Activated CD4-positive, alpha-beta T cell treated with anti-CD3 and anti-CD28 coated beads for 4 hours (primary cell): ENCODE measurements around the gene RNPEP.
"Not testable (repeated sequence)": the region's sequence is repeated elsewhere in the genome, so short reads cannot be mapped to it uniquely, and the experiment has no call there.

Source experiments
- DNase-seq, 2 donors: peaks; one replicate each; pipeline ENCODE4 v3.0.0-alpha.2; 2020

Gene RNPEP, protein sequence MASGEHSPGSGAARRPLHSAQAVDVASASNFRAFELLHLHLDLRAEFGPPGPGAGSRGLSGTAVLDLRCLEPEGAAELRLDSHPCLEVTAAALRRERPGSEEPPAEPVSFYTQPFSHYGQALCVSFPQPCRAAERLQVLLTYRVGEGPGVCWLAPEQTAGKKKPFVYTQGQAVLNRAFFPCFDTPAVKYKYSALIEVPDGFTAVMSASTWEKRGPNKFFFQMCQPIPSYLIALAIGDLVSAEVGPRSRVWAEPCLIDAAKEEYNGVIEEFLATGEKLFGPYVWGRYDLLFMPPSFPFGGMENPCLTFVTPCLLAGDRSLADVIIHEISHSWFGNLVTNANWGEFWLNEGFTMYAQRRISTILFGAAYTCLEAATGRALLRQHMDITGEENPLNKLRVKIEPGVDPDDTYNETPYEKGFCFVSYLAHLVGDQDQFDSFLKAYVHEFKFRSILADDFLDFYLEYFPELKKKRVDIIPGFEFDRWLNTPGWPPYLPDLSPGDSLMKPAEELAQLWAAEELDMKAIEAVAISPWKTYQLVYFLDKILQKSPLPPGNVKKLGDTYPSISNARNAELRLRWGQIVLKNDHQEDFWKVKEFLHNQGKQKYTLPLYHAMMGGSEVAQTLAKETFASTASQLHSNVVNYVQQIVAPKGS

DNA sequence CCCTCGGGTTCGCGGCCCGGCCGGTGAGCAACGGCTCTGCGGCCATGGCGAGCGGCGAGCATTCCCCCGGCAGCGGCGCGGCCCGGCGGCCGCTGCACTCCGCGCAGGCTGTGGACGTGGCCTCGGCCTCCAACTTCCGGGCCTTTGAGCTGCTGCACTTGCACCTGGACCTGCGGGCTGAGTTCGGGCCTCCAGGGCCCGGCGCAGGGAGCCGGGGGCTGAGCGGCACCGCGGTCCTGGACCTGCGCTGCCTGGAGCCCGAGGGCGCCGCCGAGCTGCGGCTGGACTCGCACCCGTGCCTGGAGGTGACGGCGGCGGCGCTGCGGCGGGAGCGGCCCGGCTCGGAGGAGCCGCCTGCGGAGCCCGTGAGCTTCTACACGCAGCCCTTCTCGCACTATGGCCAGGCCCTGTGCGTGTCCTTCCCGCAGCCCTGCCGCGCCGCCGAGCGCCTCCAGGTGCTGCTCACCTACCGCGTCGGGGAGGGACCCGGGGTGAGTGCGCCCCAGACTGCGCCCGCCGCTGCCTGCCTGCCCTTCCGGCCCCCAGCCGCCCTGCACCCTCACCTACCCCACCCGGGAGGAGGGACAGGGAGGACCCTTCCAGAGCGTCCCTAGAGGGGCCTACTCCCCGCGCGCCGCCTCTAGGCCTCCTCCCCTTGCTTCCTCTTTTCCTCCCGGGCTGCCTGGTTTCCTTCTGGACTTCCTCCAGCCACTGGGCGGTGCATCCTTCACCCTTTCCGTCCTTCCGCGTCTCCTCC, at the start of gene RNPEP:
RNPEP (plus strand) TSS at position 26 of the 757 bp plus-strand sequence; CDS start at position 45, 19 bp downstream.
- peak; percentile 40 to 46 for DNase-seq

DNA sequence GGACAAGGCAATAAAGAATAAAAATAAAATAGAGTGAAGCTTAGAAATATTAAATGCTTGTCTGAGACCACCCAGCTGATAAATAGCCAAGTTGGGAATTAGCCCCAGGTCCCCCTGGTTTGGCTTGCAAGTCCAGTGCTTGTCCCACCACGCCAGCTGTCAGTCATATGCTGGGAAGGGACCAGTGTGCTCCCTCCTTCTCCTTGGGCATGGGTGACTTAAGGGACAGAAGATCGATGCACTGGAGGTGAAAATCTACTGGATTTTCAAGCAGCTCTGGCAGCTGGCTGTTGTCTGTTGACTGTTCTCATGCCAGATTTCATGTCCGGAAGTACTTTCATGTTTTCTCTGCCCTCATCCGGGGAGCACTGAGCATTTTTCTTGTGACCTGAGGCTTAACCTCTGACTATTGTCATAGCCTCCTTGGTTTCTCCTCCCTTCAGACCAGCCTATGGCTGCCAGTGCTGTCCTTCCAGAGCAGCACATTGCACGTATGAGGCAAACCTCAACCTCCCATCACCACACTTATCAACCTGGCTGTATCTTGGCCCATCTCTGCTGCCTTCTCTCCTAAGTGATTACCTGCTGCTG, 48.5 kb upstream of the RNPEP start:
- no peak for DNase-seq

DNA sequence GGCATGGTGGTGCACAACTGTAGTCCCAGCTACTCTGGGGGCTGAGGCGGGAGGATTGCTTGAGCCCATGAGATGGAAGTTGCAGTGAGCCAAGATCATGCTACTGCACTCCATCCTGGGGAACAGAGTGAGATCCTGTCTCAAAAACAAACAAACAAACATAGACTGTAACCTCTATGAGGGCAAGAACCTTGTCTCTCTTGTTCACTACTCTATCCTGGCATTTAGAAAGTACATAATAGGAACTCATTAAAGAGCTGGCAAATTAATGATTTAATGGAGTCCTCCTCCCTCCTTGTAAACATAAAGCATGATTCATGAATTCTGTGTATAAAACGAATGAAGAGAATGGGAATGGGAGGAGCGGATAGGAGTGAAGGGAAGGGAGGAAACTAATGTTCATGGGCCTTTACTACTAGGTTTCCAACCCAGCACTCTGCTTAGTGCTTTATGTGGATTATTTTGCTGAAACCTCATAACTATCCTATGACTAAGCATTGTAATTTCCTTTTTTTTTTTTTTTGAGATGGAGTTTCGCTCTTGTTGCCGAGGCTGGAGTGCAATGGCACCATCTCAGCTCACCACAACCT, 44.7 kb upstream of the RNPEP start:
- no peak for DNase-seq

DNA sequence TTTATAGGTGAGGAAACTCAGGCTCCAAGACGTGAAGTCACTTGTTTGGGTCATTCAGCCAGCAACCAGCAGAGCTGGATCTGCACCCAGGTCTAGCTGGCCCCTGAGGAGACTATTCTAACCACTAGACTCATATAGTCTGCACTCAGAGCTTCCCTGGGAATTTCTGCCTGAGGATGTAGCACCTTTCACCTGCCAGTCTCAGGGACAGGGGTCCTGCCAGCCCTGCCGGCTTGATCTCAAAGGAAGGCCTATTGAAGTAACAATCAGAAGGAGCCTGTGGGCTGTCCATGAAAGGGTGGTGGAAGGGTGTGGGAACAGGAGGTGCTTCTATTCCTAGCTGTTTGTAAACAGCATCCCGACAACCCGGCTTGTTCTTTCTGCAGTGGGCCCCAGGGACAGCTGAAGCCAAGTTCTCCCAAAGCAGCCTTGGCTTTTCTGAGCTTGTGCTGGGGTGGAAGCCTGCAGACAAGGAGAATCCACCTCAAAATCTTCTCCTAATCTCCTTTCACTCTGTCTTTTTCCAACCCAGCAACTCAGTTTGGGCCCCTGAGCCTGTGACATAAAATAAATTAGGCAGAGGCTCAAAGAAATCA, 43.9 kb upstream of the RNPEP start:
- DNase-seq: no peak

DNA sequence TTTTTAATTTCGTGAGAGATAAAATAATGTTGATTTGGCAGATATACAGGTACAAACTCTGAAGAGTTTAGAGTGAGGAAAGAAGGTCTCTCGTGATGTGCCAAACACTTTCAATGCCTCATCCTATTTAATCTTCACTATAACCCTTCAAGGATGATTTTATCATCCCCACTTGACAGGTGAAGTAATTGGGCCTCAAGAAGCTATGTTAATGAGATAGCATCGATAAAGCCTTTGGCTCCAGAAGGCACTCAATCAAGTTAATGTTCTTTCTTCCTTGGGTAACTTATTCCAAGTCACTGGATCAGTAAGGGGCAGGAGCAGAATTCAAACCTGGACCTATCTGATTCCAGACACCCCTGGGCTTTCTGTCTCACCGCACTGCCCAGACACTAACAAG, 43.3 kb upstream of the RNPEP start:
- DNase-seq: no peak

DNA sequence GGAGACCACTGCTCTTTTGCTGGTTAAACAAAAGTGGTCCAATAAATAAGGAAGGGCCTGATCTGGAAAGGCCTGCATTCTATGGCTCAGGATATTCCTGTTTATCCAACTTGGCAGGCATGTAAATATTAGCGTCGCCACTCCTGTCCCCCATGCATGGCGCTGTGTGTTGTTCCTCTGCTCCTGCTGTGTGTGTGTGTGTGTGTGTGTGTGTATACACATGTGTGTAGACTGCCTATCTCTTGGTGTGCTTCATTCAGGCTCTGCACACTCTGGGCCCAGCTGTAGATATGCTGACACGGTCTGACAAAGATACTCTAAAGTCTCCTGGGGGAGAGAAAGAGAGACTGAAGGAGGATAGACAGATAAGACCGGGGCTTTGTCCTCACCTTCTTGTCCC, 42.9 kb upstream of the RNPEP start:
- DNase-seq: no peak

DNA sequence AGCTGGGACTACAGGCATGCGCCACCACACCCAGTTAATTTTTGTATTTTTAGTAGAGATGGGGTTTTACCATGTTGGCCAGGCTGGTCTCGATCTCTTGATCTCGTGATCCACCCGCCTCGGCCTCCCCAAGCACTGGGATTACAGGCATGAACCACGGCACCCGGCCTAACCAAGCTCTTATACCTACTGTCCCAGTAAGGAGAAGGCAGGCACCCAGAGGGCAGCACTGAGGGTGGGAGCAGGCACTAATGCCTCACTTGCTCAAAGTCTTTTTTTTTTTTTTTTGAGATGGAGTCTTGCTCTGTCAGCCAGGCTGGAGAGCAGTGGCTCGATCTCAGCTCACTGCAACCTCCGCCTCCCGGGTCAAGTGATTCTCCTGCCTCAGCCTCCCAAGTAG, 42.1 kb upstream of the RNPEP start:
- DNase-seq: not testable (repeated sequence)

DNA sequence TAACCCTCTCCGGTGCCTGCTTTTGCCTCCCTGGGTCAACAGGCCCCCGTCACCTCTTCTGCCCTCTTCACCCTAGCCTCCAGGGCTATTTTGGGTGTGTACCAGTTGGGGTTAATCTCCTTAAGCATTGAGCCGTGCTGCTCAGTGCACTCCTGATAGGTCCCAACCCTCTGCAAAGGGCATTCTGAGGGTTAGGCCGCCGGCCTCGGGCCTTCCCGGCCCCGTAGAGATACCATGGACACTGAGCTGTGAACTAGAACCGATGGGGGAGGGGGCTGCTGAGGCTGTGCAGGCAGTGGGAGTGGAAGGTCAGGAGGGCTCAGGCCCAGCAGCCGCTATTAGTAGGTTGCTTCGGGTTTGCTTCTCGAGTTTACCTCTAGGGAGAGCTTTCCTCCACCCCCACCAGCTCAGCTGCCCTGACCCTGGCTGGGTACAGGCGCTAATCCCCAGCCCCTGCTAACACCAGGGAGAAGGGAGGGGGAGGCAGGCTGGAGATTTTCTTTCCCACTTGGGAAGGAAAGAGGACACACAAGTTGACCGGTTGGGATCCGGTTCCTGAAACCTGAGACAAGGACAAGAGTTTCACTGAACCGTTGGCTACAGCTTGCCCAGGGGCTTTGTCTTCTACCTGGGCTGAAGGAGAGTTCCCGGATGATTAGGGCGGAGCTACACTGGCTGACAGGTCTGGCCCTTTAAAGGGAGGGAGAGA, 40.9 kb upstream of the RNPEP start:
- DNase-seq: no peak

DNA sequence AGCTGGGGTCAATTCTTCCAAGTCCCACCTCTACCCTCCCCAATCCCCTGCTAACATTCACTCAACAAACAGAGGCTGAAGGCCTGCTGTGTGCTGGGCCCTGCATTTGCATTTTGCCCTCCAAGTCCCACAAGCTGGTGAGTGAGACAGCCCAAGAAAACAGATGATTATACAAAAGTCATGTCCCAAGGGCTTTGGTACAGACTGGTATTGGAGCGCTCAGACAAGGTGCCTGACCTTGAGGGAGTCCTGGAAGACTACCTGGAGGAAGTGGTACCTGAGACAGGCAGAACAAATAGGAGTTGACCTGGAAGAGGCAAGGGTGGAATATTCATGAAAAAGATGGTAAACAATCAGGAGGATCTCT, 40.3 kb upstream of the RNPEP start:
- DNase-seq: no peak

DNA sequence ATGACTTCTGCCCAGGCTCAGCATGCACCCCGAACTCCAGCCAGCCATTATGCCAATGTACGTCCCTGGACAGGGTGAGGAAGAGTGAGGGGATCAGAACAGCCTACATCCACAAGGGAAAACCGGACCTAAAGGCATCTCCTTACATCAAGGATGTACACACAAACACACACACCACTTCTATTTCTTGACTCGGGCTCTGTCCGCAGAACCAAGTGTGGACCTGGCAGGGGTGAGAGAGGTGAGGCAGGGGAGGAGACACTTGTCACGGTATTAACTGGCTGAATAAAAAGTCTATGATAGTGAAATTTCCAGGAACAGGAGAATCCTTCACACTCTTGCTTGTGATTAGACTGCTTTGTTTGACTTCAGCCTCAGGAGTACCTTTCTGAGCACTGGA, 38.4 kb upstream of the RNPEP start:
- no peak for DNase-seq

DNA sequence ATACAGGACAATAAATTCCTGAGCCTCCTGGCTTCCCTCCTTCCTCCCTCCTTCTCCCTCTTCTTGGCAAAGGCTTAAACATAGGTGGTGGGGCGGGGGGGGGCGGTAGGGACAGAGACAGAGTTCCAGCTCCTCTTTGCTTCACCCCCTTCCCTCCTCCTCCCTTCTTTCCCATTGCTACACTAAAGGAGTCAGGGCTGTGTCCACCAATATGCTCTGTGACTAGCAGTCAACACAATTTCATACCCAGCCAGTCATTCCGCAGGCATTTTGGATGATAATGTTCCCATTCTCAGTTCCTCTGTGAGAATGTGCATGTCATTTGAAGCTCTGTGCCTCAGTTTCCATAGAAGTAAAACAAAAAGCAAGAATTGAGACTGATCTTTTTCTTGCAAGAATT, 37.8 kb upstream of the RNPEP start:
- no peak for DNase-seq

DNA sequence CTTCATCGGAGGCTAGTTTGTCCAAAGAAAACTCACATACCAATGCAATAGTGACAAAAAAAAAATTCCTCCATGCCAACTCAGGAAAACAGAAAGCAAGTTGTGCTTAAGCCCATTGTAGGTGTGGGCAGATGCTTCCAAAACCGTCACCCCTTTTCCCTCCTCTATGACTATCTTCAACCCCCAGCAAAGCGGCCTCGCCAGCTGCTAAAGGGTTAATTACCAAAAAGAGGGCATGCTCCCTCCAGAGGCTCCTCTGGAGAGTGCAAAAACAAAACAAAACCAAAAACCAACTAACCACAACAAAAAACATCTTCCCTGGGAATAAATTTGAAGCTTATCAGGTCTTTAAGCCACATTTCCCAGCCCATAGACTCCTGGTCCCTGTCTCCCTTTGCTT, 37.3 kb upstream of the RNPEP start:
- DNase-seq: no peak

DNA sequence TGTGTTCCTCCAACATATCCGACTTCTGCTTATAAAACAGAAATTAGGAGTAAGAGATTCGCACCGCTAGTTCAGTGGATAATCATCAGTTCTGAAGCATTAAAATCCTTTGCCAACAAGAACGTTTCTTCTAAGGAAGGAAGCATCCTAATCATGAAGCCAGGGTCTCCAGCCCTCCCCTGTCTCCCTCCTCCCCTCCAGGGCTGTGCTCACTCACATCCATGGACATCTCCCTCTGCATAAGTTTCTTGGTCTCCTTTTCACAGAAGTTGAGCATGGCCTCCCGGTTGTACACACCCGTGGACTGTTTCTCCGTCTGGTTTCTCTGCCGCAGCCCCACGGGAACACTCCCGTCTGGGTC, 36.6 kb upstream of the RNPEP start:
- no peak for DNase-seq

DNA sequence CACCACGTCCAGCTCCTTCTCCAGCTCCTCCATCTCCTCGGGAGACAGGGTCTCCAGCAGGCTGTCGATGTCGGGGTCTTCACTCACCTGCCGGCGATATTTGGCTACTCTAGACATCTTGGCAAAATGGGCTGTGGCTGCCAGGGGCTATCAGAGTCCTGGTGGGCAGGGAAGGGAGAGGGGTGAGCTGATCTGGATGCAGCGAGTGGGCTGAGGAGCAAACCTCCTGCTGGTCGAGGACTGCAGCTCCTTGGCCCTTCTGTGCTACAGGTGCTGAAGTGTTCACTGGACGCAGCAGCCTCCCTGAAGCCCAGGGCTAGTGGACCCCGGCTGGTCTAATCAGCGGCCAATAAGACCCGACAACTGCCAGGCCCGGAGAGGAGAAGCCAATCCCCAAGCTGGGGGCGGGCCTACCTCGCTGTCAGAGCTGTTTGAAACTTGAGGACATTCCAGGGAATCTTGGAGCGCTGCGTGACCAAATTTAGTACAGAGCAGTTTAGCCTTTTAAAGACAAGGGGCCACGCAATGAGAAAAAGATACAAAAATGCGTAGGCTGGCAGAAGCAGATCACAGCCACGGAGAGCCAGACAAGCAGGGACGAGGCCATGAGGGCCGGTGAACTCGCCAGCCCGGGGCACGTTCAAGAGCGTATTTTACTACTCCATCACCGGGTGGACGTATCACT, 36.1 kb upstream of the RNPEP start, which contains the start of gene LMOD1:
LMOD1 (minus strand) TSS at position 325 of the 685 bp plus-strand sequence; CDS start at position 117, 208 bp downstream.
- no peak for DNase-seq

DNA sequence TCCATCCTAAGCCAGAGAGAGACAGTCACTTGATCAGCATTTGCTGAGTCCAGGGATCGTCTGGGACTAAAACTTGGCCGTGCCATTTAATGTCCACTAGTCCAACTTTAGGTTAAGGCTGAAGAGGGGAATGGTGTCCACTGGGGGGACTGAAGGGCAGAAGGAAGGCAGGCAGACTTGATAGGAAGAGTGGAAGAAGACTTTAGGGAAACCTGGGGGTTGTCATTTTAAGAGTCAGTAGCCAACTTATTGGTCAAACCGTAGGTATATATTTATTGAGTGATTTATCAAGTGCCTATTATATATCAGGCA, 34.8 kb upstream of the RNPEP start:
- no peak for DNase-seq

DNA sequence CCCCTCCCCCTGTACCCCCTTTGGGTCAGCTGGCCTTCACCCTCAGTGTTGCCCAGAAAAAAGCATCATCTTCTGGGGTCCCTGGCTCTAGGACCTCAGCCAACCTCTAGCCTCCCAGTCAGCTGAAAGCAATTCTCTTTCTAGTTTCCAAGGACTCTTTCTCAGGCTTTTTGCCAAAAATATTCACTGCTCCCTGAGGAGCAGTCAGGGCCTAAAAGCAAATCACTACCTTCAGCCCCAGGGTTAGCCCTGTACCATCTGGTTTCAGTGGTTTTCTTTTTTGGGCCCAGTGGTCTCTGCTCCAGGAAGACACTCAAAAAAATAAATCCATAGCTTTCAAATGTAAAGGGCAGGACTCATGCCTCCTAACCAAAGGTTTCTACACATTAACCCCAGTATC, 33.0 kb upstream of the RNPEP start:
- DNase-seq: no peak

DNA sequence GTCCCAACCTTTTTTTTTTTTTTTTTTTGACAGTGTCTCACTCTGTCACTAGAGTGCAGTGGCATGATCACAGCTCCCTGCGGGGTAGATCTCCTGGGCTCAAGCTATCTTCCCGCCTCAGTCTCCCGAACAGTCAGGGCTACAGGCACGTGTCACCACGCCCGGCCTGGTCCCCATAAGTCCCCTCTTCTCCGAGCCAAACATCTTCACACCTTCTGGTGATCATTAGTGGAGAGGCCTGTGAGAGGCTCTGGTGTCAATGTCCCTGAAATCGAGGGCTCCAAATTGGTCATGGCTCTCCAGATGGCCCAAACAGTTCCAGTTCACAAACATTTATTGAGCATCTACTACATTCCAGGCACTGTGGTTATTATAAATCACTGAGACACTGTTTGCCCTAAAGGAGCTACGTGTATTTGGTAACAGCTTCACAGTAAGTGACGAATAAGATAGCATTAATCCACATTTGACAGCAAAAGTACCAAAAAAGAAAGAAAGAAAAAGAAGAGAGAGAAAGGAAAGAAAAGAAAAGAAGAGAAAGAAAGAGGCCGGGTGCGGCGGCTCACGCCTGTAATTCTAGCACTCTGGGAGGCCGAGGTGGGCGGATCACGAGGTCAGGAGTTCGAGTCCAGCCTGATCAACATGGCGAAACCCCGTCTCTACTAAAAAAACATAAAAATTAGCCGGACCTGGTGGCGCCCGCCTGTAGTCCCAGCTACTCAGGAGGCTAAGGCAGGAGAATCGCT, 28.0 kb upstream of the RNPEP start:
- DNase-seq: no peak

DNA sequence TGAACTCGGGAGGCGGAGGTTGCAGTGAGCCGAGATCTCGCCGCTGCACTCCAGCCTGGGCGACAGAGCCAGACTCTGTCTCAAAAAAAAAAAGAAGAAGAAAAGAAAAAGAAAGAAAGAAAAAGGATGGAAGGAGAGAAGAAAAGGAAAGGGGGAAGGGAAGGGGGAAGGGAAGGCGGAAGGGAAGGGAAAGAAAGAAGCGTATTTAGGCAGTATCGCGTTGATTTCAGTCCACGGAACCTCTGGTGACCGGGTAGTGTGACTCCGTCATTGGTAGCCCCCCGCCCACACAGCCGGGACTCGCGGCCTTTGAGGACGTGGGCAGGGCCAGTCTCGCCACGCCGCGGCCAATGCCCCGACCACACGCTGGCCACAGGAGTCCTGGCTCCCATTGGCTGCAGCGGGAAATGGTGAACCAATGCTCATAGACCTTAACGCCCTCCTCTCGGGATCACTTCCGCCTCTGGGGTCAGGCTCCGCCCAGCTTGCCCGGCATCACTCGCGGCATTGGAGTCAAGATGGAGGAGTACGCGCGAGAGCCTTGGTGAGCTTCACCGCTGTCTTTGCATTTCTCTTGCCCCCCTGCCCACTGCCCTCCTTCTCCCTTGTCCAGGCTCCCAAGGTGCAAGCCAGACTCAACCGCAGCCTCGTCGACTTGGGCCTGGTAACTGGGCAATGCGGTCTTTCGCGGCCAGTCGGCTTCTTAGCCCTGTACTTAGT, 27.3 kb upstream of the RNPEP start, which contains the start of gene TIMM17A:
TIMM17A (plus strand) TSS at position 495 of the 720 bp plus-strand sequence; CDS start at position 519, 24 bp downstream.
- peak; percentile 89 for DNase-seq

DNA sequence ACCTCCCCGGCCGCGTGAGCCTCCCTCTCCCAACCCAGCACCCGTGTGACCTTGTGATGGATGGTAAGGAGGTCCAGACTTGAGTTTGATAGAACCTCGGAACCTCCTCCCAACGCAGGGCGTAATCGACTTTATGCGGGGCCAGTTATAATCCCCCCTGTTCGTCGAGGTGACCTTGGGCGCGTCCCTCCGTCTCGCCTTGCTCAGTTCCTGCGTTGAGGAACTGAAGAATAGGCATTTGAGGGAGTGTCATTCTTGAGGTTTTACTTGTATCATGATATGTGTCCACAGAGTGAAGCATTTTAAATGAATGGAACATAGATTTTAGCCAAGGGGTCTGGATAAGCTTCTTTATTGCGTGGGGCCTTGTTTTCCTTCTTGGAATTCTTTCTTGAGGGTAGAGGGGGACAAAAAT, 26.7 kb upstream of the RNPEP start:
- no peak for DNase-seq

DNA sequence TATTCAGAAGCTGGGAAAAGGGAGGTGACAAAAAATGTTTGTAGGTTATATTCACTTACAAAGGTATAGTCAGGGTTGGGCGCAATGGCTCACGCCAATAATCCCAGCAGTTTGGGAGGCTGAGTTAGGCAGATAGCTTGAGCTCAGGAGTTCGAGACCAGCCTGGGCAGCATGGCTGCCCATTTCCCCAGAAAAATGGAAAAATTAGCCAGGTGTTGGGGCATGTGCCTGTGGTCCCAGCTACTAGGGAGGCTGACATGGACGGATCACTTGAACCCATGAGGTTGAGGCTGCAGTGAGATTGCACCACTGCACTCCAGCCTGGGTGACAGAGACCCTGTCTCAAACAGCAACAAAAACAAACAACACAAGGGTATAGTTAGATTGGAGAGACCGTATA, 24.1 kb upstream of the RNPEP start:
- no peak for DNase-seq
